RWPE2 (cell line): ENCODE measurements around the gene SBNO2.

Experiments used
- ATAC-seq: fragments of 200-7000 bp; cut with Tn5 transposase; 3 replicates; pipeline ENCODE4 v1.9.1; 2021; ENCODE audit warnings: low read depth
- DNase-seq: peaks from one replicate; pipeline ENCODE4 v3.0.0-alpha.2; 2020; ENCODE audit warnings: low spot score
- H3K27ac ChIP-seq: fragments of 450-650 bp; 2 replicates; pipeline ENCODE4 v1.5.1; 2017; ENCODE audit warnings: mild to moderate bottlenecking; ENCODE audit not compliant: poor library complexity, severe bottlenecking
- H3K27me3 ChIP-seq: fragments of 250-450 bp; sonication (Bioruptor Pico); 2 replicates; pipeline ENCODE4 v1.5.1; 2021; ENCODE audit warnings: mild to moderate bottlenecking, moderate library complexity; ENCODE audit not compliant: insufficient read depth, poor library complexity, severe bottlenecking
- H3K36me3 ChIP-seq: fragments of 250-450 bp; sonication (Bioruptor Pico); 2 replicates; pipeline ENCODE4 v1.5.1; 2020; ENCODE audit warnings: low read depth, mild to moderate bottlenecking, moderate library complexity
- H3K4me1 ChIP-seq: fragments of 250-450 bp; sonication (Bioruptor Pico); 2 replicates; pipeline ENCODE4 v1.5.1; 2021; ENCODE audit warnings: mild to moderate bottlenecking, moderate library complexity; ENCODE audit not compliant: insufficient read depth, poor library complexity, severe bottlenecking
- H3K4me3 ChIP-seq: fragments of 250-450 bp; sonication (Bioruptor Pico); 2 replicates; pipeline ENCODE4 v1.5.1; 2021; ENCODE audit warnings: mild to moderate bottlenecking, moderate library complexity; ENCODE audit not compliant: severe bottlenecking
- H3K9me3 ChIP-seq: fragments of 250-450 bp; sonication (Bioruptor Pico); 2 replicates; pipeline ENCODE4 v1.5.1; 2021; ENCODE audit warnings: mild to moderate bottlenecking, moderate library complexity; ENCODE audit not compliant: severe bottlenecking
- CTCF ChIP-seq: fragments of 450-650 bp; IDR thresholded peaks from one replicate; pipeline ENCODE4 v1.5.1; 2017; ENCODE audit warnings: mild to moderate bottlenecking, moderate library complexity; ENCODE audit not compliant: poor library complexity, severe bottlenecking

The SBNO2 gene

GRCh38 chr19:1082165-1082927 is 91.7 kb downstream of the SBNO2 start:
- no peak for TF ChIP-seq CTCF
- peak; percentile 93 for DNase-seq
- Histone ChIP-seq H3K36me3 (no peaks in the 10 kb centered on the region), H3K27me3 (no peaks in the 10 kb centered on the region), H3K27ac (peak overlapping the region; percentile 16), H3K4me1 (peaks cover 3% of the 10 kb centered on the region), H3K9me3 (no peaks in the 10 kb centered on the region), H3K4me3 (peak overlapping the region; percentile 24)
- ATAC-seq = peak; percentile 76

GRCh38 chr19:1081301-1082164 is 92.5 kb downstream of the SBNO2 start:
- no peak for TF ChIP-seq CTCF
- Histone ChIP-seq H3K27ac (peak overlapping the region; percentile 16), H3K9me3 (no peaks in the 10 kb centered on the region), H3K4me1 (peaks cover 3% of the 10 kb centered on the region), H3K4me3 (no peak overlapping the region), H3K36me3 (no peaks in the 10 kb centered on the region), H3K27me3 (no peaks in the 10 kb centered on the region)
- DNase-seq (peak; percentile 53), ATAC-seq (no peak; the same call in 2 of the 3 replicates)

- H3K36me3 ChIP-seq = no peaks in the 10 kb centered on the region
- H3K27ac ChIP-seq = no peak overlapping the region
- H3K27me3 ChIP-seq = no peaks in the 10 kb centered on the region
- no peak for TF ChIP-seq CTCF
- H3K4me3 ChIP-seq = no peak overlapping the region
- DNase-seq (peak; percentile 65), ATAC-seq (no peak)
- H3K4me1 ChIP-seq = peaks cover 3% of the 10 kb centered on the region
- H3K9me3 ChIP-seq = no peaks in the 10 kb centered on the region
These were observed 93.5 kb downstream of the SBNO2 start for GRCh38 chr19:1080360-1081161.

- Histone ChIP-seq H3K27ac (no peak overlapping the region), H3K27me3 (no peaks in the 10 kb centered on the region), H3K9me3 (no peaks in the 10 kb centered on the region), H3K4me3 (no peak overlapping the region), H3K36me3 (no peaks in the 10 kb centered on the region), H3K4me1 (peaks cover 3% of the 10 kb centered on the region)
- DNase-seq (peak; percentile 63), ATAC-seq (no peak)
- no peak for TF ChIP-seq CTCF
These were observed 94.4 kb downstream of the SBNO2 start for GRCh38 chr19:1079566-1080111.
